ENCODE results near the gene NOTCH3. TPM values are rescaled to one million over a fixed set of nuclear protein-coding genes. Genes with fewer than 3 reads are reported as not detected.

NOTCH3 gene
- total and polyA plus RNA-seq, 2 of the 8 experiments (the other 6 are each of a cell fraction or from before 2014, with no cell fraction given) = 37.5 to 107 TPM

DNA sequence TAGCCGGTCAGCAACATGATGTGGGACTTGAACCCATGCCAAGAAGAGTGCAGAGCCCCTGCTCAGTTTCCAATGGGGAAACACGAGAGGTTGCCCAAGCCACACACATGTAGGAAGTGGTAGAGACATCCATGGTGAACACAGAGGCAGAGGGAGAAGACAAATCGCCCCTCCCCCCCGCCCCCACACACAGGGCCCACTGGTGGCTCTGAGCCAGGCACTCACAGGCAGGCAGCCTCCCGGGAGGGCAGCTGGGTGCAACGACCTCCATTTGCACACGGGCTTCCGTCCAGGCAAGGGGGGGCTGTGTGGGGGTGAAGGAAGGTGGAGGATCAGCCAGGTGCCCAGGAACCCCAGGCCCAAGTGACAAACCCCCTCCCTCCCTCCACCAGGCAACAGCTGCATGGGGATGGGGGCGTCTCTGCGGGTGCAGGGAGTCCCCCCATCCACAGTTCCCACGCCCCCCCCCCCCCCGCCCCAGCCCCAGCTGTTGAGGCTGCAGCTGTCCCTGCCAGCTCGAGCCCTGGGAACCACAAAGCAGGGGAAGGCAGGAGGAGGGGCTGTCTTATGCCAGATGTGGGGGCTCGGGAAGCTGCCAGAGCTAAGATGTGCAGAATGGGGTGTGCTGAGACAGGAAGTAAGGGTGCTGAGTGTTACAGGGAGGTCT lies 3.4 kb downstream of the NOTCH3 start (continued):
- no peak for TF ChIP-seq TCF12 (IDR thresholded peaks at IDR 0.05; ENCODE audit: low read depth, low read length)

All from H1 (cell line).